Tibial nerve (tissue), 4 donors: Measurements from ENCODE around the gene ZNF775. TPM values are rescaled to one million over a fixed set of nuclear protein-coding genes. Genes with fewer than 3 reads are reported as not detected.
A peak's percentile ranks its signal among the peaks of the same experiment; 100 is the strongest.
"Not testable (repeated sequence)": the region's sequence is repeated elsewhere in the genome, so short reads cannot be mapped to it uniquely, and the experiment has no call there.

Experiments
- DNase-seq, 2 donors: peaks; one replicate each; pipeline ENCODE4 v3.0.0-alpha.2; 2019; ENCODE audit warnings: low spot score in 2 of 2
- H3K27ac ChIP-seq, 4 donors: fragments of 200-600 bp; sonication (generic) in 3 of 4; one replicate each; pipeline ENCODE4 v1.5.1; 2017 to 2019; ENCODE audit warnings: mild to moderate bottlenecking in 1 of 4
- H3K27me3 ChIP-seq, 2 donors: fragments of 200-600 bp; sonication (generic) in 1 of 2; one replicate each; pipeline versions ENCODE4 v1.5.1 to v1.6.0; 2017 to 2019
- H3K36me3 ChIP-seq, 3 donors: fragments of 200-600 bp; sonication (generic); one replicate each; pipeline ENCODE4 v1.5.1; 2018 to 2019
- H3K4me1 ChIP-seq, 4 donors: fragments of 200-600 bp; sonication (generic) in 3 of 4; one replicate each; pipeline ENCODE4 v1.5.1; 2017 to 2019
- H3K4me3 ChIP-seq, 4 donors: fragments of 200-600 bp; sonication (generic) in 3 of 4; one replicate each; pipeline ENCODE4 v1.5.1; 2017 to 2019; ENCODE audit warnings: mild to moderate bottlenecking in 1 of 4, moderate library complexity in 1 of 4
- H3K9me3 ChIP-seq, 4 donors: fragments of 200-600 bp; sonication (generic) in 3 of 4; one replicate each; pipeline ENCODE4 v1.5.1; 2017 to 2019
- EP300 ChIP-seq, 2 donors: sonication (generic); formaldehyde crosslinking; IDR thresholded peaks; one replicate each; pipeline ENCODE4 v1.6.1; 2017; ENCODE audit warnings: antibody characterized with exemption in 2 of 2, mild to moderate bottlenecking in 1 of 2
- POLR2A ChIP-seq, 2 donors: fragments of 450-650 bp; IDR thresholded peaks; one replicate each; pipeline ENCODE4 v1.6.1; 2017; ENCODE audit warnings: antibody characterized with exemption in 2 of 2, mild to moderate bottlenecking in 2 of 2, moderate library complexity in 2 of 2
- WGBS, 2 donors: methylation state at CpG; one replicate each; pipeline ENCODE4 v1.1.5; 2018; 5-methylcytosine and 5-hydroxymethylcytosine counted together
- total RNA-seq, 4 donors: library from RNA; depleted of rRNA; stranded (reverse); fragments of >200 nt; gene quantifications; one replicate each; pipeline ENCODE4 v1.1.0, GENCODE V29; 2016
- TF ChIP-seq, protein P1 (sequence below), 5 experiments: fragments of 200-600 bp in 3 of 5; fragments of 450-650 bp in 2 of 5; sonication (generic) in 3 of 5; IDR thresholded peaks; one replicate each; pipeline ENCODE4 v1.5.1; 2016 to 2019; ENCODE audit warnings: antibody characterized with exemption in 5 of 5, mild to moderate bottlenecking in 3 of 5, moderate library complexity in 2 of 5

ZNF775 gene
- total RNA-seq, 4 donors from 2014 or later: 5.9 to 14.3 (median 11.6) TPM

- H3K9me3 ChIP-seq: no peaks in the 10 kb centered on the region
- H3K4me3 ChIP-seq: peak overlapping the region; percentile 15 to 34 (median 24)
- no peak for DNase-seq
- no peaks in the 10 kb centered on the region for H3K27me3 ChIP-seq
- H3K36me3 ChIP-seq: peaks cover 0 to 5% (median 0%) of the 10 kb centered on the region in 3 donors
- H3K27ac ChIP-seq: peak overlapping the region; percentile 74 to 97 (median 82)
- H3K4me1 ChIP-seq: peaks cover 0 to 84% (median 36%) of the 10 kb centered on the region in 4 donors
- 55 to 64% methylated on average over 13 to 15 of the region's 15 CpGs for WGBS, 2 donors
- TF ChIP-seq EP300 (IDR thresholded peaks at IDR 0.05): no peak
- TF ChIP-seq, protein P1, sequence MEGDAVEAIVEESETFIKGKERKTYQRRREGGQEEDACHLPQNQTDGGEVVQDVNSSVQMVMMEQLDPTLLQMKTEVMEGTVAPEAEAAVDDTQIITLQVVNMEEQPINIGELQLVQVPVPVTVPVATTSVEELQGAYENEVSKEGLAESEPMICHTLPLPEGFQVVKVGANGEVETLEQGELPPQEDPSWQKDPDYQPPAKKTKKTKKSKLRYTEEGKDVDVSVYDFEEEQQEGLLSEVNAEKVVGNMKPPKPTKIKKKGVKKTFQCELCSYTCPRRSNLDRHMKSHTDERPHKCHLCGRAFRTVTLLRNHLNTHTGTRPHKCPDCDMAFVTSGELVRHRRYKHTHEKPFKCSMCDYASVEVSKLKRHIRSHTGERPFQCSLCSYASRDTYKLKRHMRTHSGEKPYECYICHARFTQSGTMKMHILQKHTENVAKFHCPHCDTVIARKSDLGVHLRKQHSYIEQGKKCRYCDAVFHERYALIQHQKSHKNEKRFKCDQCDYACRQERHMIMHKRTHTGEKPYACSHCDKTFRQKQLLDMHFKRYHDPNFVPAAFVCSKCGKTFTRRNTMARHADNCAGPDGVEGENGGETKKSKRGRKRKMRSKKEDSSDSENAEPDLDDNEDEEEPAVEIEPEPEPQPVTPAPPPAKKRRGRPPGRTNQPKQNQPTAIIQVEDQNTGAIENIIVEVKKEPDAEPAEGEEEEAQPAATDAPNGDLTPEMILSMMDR (IDR thresholded peaks at IDR 0.05): no peak
- no peak for TF ChIP-seq POLR2A (IDR thresholded peaks at IDR 0.05)
Observed at GRCh38 chr7:150384406-150385301, 5.5 kb downstream of the ZNF775 start.

- DNase-seq: no peak
- no peaks in the 10 kb centered on the region for H3K27me3 ChIP-seq
- peaks cover 0 to 11% (median 0%) of the 10 kb centered on the region in 3 donors for H3K36me3 ChIP-seq
- H3K4me3 ChIP-seq: no peak overlapping the region
- WGBS, 2 donors: 53 to 59% methylated on average over 14 of the region's 14 CpGs
- H3K4me1 ChIP-seq: peaks cover 0 to 78% (median 32%) of the 10 kb centered on the region in 4 donors
- H3K27ac ChIP-seq: peak overlapping the region; percentile 74 to 97 (median 82)
- no peaks in the 10 kb centered on the region for H3K9me3 ChIP-seq
- no peak for TF ChIP-seq EP300 (IDR thresholded peaks at IDR 0.05)
- TF ChIP-seq POLR2A (IDR thresholded peaks at IDR 0.05): no peak
- TF ChIP-seq, protein P1 (IDR thresholded peaks at IDR 0.05): no peak
Observed at GRCh38 chr7:150385302-150385723, 6.2 kb downstream of the ZNF775 start.

DNA sequence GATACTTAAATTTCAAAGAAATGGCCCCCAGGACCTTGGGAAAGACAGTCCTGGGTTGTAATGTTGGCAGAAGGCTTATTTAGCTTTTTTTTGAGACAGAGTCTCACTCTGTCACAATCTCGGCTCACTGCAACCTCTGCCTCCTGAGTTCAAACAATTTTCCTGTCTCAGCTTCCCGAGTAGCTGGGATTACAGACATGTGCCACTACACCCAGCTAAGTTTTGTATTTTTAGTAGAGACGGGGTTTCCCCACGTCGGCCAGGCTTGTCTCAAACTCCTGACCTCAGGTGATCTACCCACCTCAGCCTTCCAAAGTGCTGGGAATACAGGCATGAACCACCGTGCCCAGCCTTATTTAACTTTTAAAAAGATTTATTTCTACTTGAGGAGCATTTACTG is 6.8 kb downstream of the ZNF775 start:
- Histone ChIP-seq H3K36me3 (peaks cover 0 to 16% (median 0%) of the 10 kb centered on the region in 3 donors), H3K4me1 (peaks cover 0 to 72% (median 30%) of the 10 kb centered on the region in 4 donors), H3K27ac (peak overlapping the region; percentile 64 to 97 (median 80))
- not testable (repeated sequence) for H3K9me3 ChIP-seq, H3K27me3 ChIP-seq, H3K4me3 ChIP-seq, DNase-seq
- WGBS, 2 donors: 39 to 48% methylated on average over 6 of the region's 6 CpGs

DNA sequence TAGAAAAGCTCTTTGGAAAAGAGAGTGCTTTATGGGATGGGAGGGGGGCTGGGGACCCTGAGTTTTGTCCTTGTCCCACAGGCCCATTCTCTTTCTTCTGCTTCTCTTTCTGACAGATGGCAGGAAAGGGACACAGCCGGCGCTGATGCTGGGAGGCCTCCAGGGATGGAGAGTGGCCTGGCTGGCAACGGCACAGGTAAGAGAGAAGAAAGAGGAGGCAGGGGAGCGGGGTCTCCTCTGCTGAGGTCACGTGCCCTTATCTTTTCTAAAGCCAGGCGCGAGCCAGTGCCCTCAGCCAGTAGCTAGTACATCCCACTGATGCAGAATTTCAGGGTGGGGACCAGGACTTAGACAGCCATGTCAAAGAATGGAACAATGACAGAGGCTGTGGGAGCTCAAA is 9.2 kb downstream of the ZNF775 start:
- Histone ChIP-seq H3K4me3 (no peak overlapping the region), H3K36me3 (peaks cover 0 to 20% (median 0%) of the 10 kb centered on the region in 3 donors), H3K27ac (peak overlapping the region in 3 of 4 donors; percentile 41 to 80 (median 69)), H3K9me3 (no peaks in the 10 kb centered on the region), H3K27me3 (no peaks in the 10 kb centered on the region), H3K4me1 (peaks cover 0 to 48% (median 14%) of the 10 kb centered on the region in 4 donors)
- DNase-seq: no peak
- TF ChIP-seq EP300 (IDR thresholded peaks at IDR 0.05) (no peak), POLR2A (IDR thresholded peaks at IDR 0.05) (no peak)
- TF ChIP-seq, protein P1 (IDR thresholded peaks at IDR 0.05): no peak
- 64 to 80% methylated on average over 7 of the region's 7 CpGs for WGBS, 2 donors

DNA sequence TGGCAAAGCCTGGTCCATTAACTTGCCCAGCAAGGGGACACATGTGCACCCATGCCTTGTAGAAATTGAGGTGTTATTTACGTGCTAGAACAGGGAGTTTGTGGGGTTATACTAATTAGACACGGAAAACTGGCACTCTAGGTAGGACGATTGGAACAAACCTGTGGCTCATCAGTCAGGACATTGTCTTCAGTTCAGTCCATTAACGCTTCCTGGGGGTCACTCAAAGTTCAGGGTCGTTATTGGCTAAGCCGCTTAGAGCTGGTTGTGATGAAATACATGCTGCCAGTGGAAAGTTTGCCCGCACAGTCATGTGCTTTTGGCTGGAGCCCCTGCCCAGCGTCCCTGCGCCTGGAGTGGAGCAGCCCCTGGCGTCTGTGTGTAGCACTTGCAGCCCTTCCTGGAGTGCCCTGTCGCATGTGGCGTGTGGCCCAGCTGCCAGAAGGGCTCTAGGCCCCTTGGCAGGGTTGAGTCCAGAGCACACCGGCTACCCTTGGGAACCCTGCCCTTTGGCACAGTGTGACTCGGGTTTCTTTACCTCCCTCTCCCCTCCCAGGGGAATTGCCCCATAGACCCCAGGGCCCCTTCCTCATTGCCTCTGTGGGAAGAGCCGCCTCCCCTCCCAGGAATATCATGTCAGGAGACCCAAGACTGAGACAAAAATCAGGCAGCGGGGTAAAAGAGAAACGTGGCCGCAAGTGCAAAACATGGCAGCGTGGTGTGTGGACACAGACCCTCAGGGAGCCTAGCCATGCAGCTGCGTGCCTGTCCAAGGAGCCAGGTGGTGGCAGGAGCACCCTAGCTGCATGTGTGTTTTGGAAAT is 9.8 kb downstream of the ZNF775 start:
- WGBS, 2 donors: 57 to 61% methylated on average over 19 to 20 of the region's 20 CpGs
- peak in 1 of 2 donors; percentile 23 for DNase-seq
- Histone ChIP-seq H3K27me3 (no peaks in the 10 kb centered on the region), H3K4me1 (peaks cover 0 to 42% (median 12%) of the 10 kb centered on the region in 4 donors), H3K27ac (peak overlapping the region; percentile 22 to 80 (median 55)), H3K4me3 (no peak overlapping the region), H3K9me3 (no peaks in the 10 kb centered on the region), H3K36me3 (peaks cover 0 to 20% (median 0%) of the 10 kb centered on the region in 3 donors)
- TF ChIP-seq EP300 (IDR thresholded peaks at IDR 0.05) (peak in 1 of 2 donors; percentile 57), POLR2A (IDR thresholded peaks at IDR 0.05) (no peak)
- TF ChIP-seq, protein P1 (IDR thresholded peaks at IDR 0.05): peak; percentile 57 to 83 (median 79)
